NCI-H1048 (cell line): ENCODE results near the gene PCDHB4.
"Not testable (repeated sequence)": the region's sequence is repeated elsewhere in the genome, so short reads cannot be mapped to it uniquely, and the experiment has no call there.

Source experiments
- DNase-seq: peaks from one replicate; lab custom pipeline; 2025; lab: John Stamatoyannopoulos, UW

PCDHB4 gene

GRCh38 chr5:141150224-141150992, 28.8 kb downstream of the PCDHB4 start:
- no peak for DNase-seq

- no peak for DNase-seq
Observed at GRCh38 chr5:141150993-141151325, 29.3 kb downstream of the PCDHB4 start.

DNA sequence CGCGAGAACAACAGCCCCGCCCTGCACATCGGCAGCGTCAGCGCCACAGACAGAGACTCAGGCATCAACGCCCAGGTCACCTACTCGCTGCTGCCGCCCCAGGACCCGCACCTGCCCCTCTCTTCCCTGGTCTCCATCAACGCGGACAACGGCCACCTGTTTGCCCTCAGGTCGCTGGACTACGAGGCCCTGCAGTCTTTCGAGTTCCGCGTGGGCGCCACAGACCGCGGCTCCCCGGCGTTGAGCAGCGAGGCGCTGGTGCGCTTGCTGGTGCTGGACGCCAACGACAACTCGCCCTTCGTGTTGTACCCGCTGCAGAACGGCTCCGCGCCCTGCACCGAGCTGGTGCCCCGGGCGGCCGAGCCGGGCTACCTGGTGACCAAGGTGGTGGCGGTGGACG, 30.0 kb downstream of the PCDHB4 start:
- not testable (repeated sequence) for DNase-seq

- not testable (repeated sequence) for DNase-seq
Observed at GRCh38 chr5:141152096-141152495, 30.5 kb downstream of the PCDHB4 start.

DNA sequence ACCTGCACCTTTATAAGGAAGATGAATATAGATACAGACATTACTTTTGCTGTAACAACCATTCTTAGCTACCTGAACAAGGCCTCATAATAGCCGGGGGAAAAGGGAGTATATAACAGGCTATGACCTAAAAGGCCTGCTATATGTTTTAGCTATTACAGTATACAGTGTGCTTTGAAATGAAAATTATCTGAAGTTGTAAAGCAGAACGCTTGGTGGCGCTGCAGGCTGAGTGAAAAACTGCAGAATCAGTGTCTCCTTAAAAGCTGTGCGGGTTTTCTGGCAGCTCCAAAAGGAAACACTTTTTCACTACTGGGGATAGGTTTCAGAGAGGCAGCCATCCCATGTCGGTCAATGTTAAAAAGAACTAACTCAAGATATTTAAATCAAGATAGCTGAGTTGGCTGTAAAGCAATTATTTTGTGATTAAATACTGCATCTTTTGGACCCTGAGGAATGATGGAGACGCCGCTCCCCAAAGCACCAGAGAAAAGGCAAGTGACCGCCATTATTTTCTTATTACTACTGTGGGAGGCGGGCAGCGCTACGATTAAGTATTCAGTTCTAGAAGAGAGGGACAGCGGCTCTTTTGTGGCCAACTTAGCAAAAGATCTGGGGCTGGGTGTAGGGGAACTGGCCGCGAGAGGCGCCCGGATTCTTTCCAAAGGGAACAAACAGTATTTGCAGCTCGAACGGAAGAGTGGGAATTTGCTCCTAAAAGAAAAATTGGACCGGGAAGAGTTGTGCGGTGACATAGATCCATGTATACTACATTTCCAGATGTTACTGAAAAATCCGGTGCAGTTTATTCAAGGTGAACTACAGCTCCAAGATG, 34.1 kb downstream of the PCDHB4 start:
- DNase-seq: no peak

- not testable (repeated sequence) for DNase-seq
Observed at GRCh38 chr5:141157356-141157755, 35.7 kb downstream of the PCDHB4 start.

DNA sequence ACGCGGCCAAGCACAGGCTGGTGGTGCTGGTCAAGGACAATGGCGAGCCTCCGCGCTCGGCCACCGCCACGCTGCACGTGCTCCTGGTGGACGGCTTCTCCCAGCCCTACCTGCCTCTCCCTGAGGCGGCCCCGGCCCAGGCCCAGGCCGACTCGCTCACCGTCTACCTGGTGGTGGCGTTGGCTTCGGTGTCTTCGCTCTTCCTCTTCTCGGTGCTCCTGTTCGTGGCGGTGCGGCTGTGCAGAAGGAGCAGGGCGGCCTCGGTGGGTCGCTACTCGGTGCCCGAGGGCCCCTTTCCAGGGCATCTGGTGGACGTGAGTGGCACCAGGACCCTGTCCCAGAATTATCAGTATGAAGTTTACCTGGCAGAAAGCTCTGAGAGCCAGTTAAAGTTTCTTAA, 36.3 kb downstream of the PCDHB4 start:
- not testable (repeated sequence) for DNase-seq

DNA sequence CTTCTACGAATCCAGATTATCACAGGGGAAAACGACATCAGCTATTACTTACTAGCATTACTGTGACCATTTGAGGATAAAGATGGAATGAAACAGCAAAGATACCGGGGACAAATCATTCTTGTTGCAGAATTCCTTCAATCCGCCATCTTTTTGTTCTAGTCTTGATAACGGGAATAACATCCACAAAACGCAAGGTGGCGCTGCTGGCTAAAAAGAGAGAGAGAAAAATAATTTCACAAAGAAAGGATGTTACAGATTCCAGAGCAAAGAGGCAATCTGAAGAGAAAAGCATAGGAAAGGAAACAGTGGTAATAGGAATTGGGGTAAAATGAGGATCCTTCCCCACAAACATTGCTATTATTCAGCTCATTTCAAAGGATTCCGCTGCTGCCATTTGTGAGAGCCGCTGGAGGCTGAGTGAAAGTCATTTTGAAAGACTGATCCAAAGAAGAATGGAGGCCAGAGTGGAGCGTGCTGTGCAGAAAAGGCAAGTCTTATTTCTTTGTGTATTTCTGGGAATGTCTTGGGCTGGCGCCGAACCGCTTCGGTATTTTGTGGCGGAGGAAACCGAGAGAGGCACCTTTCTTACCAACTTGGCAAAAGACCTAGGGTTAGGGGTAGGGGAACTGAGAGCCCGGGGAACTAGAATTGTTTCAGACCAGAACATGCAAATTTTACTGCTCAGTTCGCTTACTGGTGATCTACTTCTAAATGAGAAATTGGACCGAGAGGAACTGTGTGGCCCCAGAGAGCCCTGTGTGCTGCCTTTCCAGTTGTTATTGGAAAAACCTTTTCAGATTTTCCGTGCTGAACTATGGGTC, 51.0 kb downstream of the PCDHB4 start, which contains the start of gene PCDHB7:
PCDHB7 (plus strand) TSS at position 264 of the 824 bp plus-strand sequence; CDS start at position 456, 192 bp downstream.
- DNase-seq: no peak

- DNase-seq: not testable (repeated sequence)
Observed at GRCh38 chr5:141174291-141175104, 52.9 kb downstream of the PCDHB4 start.
